GM12878 (cell line): ENCODE results near the gene FAM89B. TPM values are rescaled to one million over a fixed set of nuclear protein-coding genes. Genes with fewer than 3 reads are reported as not detected.

ENCODE experiments used
- ATAC-seq: fragments of 200-7000 bp; cut with Tn5 transposase; 3 replicates; pipeline ENCODE4 v1.9.1; 2020; ENCODE audit warnings: mild to moderate bottlenecking, moderate library complexity
- BruUV-seq: library from RNA; stranded (reverse); fragments of 400-500 nt; replicated peaks from 2 replicates; lab custom pipeline; 2021; lab: Mats Ljungman, UMichigan
- CTCF ChIA-PET: fragments of 300-600 bp; sonication (Branson Sonifier 250); formaldehyde crosslinking; extraction: SDS; loops from one replicate; lab custom pipeline; 2021; ENCODE audit warnings: inconsistent platforms; lab: Yijun Ruan, JAX
- POLR2A ChIA-PET: fragments of 350-600 bp; formaldehyde crosslinking; extraction: SDS; loops from one replicate; lab custom pipeline; 2021; ENCODE audit warnings: inconsistent platforms; lab: Charles Lee
- RAD21 ChIA-PET: fragments of 300-600 bp; sonication (Branson Sonifier 250); formaldehyde crosslinking; loops from one replicate; lab custom pipeline; 2023; ENCODE audit warnings: antibody characterized with exemption; ENCODE audit not compliant: unreplicated experiment; lab: Charles Lee
- SMC1A ChIA-PET: fragments of 300-600 bp; sonication (Branson Sonifier 250); formaldehyde crosslinking; loops from one replicate; lab custom pipeline; 2023; ENCODE audit not compliant: unreplicated experiment, uncharacterized antibody; lab: Charles Lee
- DNase-seq: peaks from one replicate; pipeline ENCODE4 v3.0.0-alpha.2; 2011; ENCODE audit warnings: low read depth, low spot score
- FAIRE-seq: peaks from 3 replicates; lab custom pipeline; 2011; peaks lifted over from hg19 to GRCh38; lab: Jason Lieb, UNC
- H2AFZ ChIP-seq: 2 replicates; pipeline ENCODE4 v1.6.0; 2011; ENCODE audit warnings: low read depth, low read length, control low read depth; ENCODE audit not compliant: control insufficient read depth
- H3K27ac ChIP-seq: 2 replicates; pipeline ENCODE4 v1.5.1; 2011; ENCODE audit warnings: control low read depth; ENCODE audit not compliant: control insufficient read depth, insufficient read depth
- H3K27me3 ChIP-seq, 2 experiments: replicated peaks in 1 of 2; 2 replicates each; pipeline versions ENCODE4 v1.6.0 to v1.6.1; 2011; ENCODE audit warnings: low read length in 1 of 2; ENCODE audit not compliant: control insufficient read depth in 2 of 2, insufficient read depth in 2 of 2
- H3K36me3 ChIP-seq, 2 experiments: 2 replicates each; pipeline ENCODE4 v1.5.1; 2011; ENCODE audit warnings: low read length in 1 of 2; ENCODE audit not compliant: control insufficient read depth in 2 of 2, insufficient read depth in 2 of 2
- H3K4me1 ChIP-seq: 2 replicates; pipeline ENCODE4 v1.6.1; 2011; ENCODE audit warnings: mild to moderate bottlenecking, low read length, moderate library complexity, mixed read lengths; ENCODE audit not compliant: control insufficient read depth, insufficient read depth
- H3K4me2 ChIP-seq: 2 replicates; pipeline ENCODE4 v1.6.0; 2011; ENCODE audit warnings: control low read depth; ENCODE audit not compliant: control insufficient read depth, insufficient read depth
- H3K4me3 ChIP-seq: fragments of 200-600 bp; sonication (generic); 2 replicates; pipeline ENCODE4 v1.5.1; 2016
- H3K79me2 ChIP-seq: 2 replicates; pipeline ENCODE4 v1.6.0; 2011; ENCODE audit warnings: low read length; ENCODE audit not compliant: control insufficient read depth, insufficient read depth
- H3K9ac ChIP-seq: 2 replicates; pipeline ENCODE4 v1.8.0; 2011; ENCODE audit warnings: low read length, control low read depth, mixed read lengths; ENCODE audit not compliant: control insufficient read depth, insufficient read depth
- H3K9me3 ChIP-seq: replicated peaks from 3 replicates; pipeline ENCODE4 v1.5.1; 2011; ENCODE audit warnings: mild to moderate bottlenecking, low read length; ENCODE audit not compliant: control insufficient read depth, insufficient read depth
- H4K20me1 ChIP-seq: 2 replicates; pipeline ENCODE4 v1.6.0; 2011; ENCODE audit not compliant: control insufficient read depth, insufficient read depth
- BCLAF1 ChIP-seq: fragments of 450-650 bp; IDR thresholded peaks from 2 replicates; pipeline ENCODE4 v1.6.1; 2017; ENCODE audit warnings: antibody characterized with exemption, mild to moderate bottlenecking, moderate library complexity
- NR2F1 ChIP-seq: fragments of 450-650 bp; conservative IDR thresholded peaks from 2 replicates; pipeline ENCODE4 v1.6.1; 2017; ENCODE audit warnings: mild to moderate bottlenecking
- POLR2AphosphoS2 ChIP-seq: IDR thresholded peaks from 2 replicates; pipeline ENCODE4 v1.6.1; 2011; ENCODE audit warnings: low read depth, mild to moderate bottlenecking, low read length, improper control_type of control experiment, moderate library complexity
- PRDM15 ChIP-seq: fragments of 450-650 bp; formaldehyde crosslinking; IDR thresholded peaks from 2 replicates; pipeline ENCODE4 v1.4.0; 2020; ENCODE audit warnings: mild to moderate bottlenecking, moderate library complexity
- SP1 ChIP-seq: IDR thresholded peaks from one replicate; pipeline ENCODE4 v1.6.1; 2011; ENCODE audit warnings: low read depth, low read length
- SREBF2 ChIP-seq: IDR thresholded peaks from 2 replicates; pipeline ENCODE4 v1.6.1; 2012; ENCODE audit warnings: mild to moderate bottlenecking, low read length
- WGBS: methylation state at CpG from one replicate; pipeline ENCODE4 v1.1.6; 2016; ENCODE audit warnings: low lambda C conversion rate; ENCODE audit not compliant: insufficient replicate concordance, insufficient coverage; ENCODE audit errors: missing lambda C conversion rate; 5-methylcytosine and 5-hydroxymethylcytosine counted together
- in situ Hi-C: fragments of 300-500 bp; cut with MboI; formaldehyde crosslinking; loops from 9 replicates; pipeline ENCODE4 v1.14.3; 2018; ENCODE audit warnings: mixed read lengths
- intact Hi-C: fragments of 100-400 bp; cut with micrococcal nuclease; formaldehyde crosslinking; loops from one replicate; pipeline ENCODE4 v1.14.2; 2022; ENCODE audit not compliant: unreplicated experiment
- polyA plus RNA-seq, 11 experiments: library from polyadenylated mRNA; depleted of rRNA in 4 of 11; unstranded in 6 of 11; stranded (reverse) in 5 of 11; fragments of >200 nt; fragmentation: Nextera tagmentation in 4 of 11; fragmentation: Illumina TruSeq in 1 of 11; extraction: Ambion mirVana in 4 of 11; extraction: Trizol in 1 of 11; gene quantifications; 1 replicate in 1 of 11; 2 replicates in 10 of 11; pipeline versions ENCODE4 v1.2.1 to v1.2.3, GENCODE V29; 2011 to 2016; ENCODE audit warnings: inconsistent platforms in 2 of 11, missing spikeins in 2 of 11, low read depth in 1 of 11
- total RNA-seq, 4 experiments: library from RNA; depleted of rRNA in 3 of 4; stranded (reverse); fragments of >200 nt in 3 of 4; fragmentation: Illumina TruSeq in 1 of 4; extraction: Trizol in 1 of 4; gene quantifications; 2 replicates each; pipeline versions ENCODE4 v1.2.1 to v1.2.3, GENCODE V29; 2013 to 2021
- TF ChIP-seq, protein P1 (sequence below): IDR thresholded peaks from 2 replicates; pipeline ENCODE4 v1.6.1; 2012; ENCODE audit warnings: low read depth, low read length, improper control_type of control experiment

Gene FAM89B
- total and polyA plus RNA-seq, 10 of the 15 experiments (the other 5 are each of a cell fraction or from before 2014, with no cell fraction given), result 0.34 to 36.7 (median 9.8) TPM

- Histone ChIP-seq H3K27me3 (no peaks in the 10 kb centered on the region), H3K36me3 (peaks cover 6 to 17% of the 10 kb centered on the region in 2 experiments; a peak in 3 of 4 replicates), H3K4me1 (peaks cover 24% of the 10 kb centered on the region), H2AFZ (no peak overlapping the region), H3K9ac (peak overlapping the region; percentile 85), H3K4me3 (peak overlapping the region; percentile 99), H3K9me3 (no peaks in the 10 kb centered on the region), H3K79me2 (peaks cover 68% of the 10 kb centered on the region), H4K20me1 (no peaks in the 10 kb centered on the region; the same call in 1 of the 2 replicates), H3K27ac (peak overlapping the region; percentile 37; the same call in 1 of the 2 replicates), H3K4me2 (peak overlapping the region; percentile 93)
- intact Hi-C loops (loop anchor here (5.0 kb wide), 1 partner anchor 735 kb away; the partner anchor contains the start of gene EHD1), in situ Hi-C loops (no loop called here)
- RAD21 ChIA-PET, result interaction anchor here (1.0 to 4.0 kb wide), 8 partner anchors 19 to 72 kb away, joined by 3 to 36 read pairs (median 5); partner anchors contain the start of genes FAM89B, RELA, SIPA1 and ZNRD2
- WGBS, result 47% methylated on average over 7 of the region's 7 CpGs
- CTCF ChIA-PET, result interaction anchor here (1.0 to 3.8 kb wide), 5 partner anchors 18 to 197 kb away, joined by 3 to 35 read pairs (median 10); no protein-coding TSS in a partner anchor
- FAIRE-seq (no peak), DNase-seq (no peak), ATAC-seq (no peak)
- POLR2A ChIA-PET, result interaction anchor here (0.6 to 5.0 kb wide), 11 partner anchors 8 to 276 kb away, joined by 3 to 34 read pairs (median 4); partner anchors contain the start of genes EHBP1L1, RELA and ZNRD2
- SMC1A ChIA-PET, result interaction anchor here (0.9 to 3.0 kb wide), 4 partner anchors 25 to 193 kb away, joined by 3 to 21 read pairs (median 3); no protein-coding TSS in a partner anchor
- no peak for TF ChIP-seq SP1
- no peak for TF ChIP-seq PRDM15
- no peak for TF ChIP-seq POLR2AphosphoS2
- TF ChIP-seq, protein P1, sequence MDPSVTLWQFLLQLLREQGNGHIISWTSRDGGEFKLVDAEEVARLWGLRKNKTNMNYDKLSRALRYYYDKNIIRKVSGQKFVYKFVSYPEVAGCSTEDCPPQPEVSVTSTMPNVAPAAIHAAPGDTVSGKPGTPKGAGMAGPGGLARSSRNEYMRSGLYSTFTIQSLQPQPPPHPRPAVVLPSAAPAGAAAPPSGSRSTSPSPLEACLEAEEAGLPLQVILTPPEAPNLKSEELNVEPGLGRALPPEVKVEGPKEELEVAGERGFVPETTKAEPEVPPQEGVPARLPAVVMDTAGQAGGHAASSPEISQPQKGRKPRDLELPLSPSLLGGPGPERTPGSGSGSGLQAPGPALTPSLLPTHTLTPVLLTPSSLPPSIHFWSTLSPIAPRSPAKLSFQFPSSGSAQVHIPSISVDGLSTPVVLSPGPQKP, result no peak
- no peak for TF ChIP-seq BCLAF1
- TF ChIP-seq NR2F1, result no peak
- TF ChIP-seq SREBF2, result no peak
- TF ChIP-seq, all 136 proteins: peak for 0
- no TSS peak for BruUV-seq
These were observed 40.4 kb downstream of the FAM89B start for GRCh38 chr11:65612691-65613090.
